ENCODE results near the gene MUSTN1. TPM values are rescaled to one million over a fixed set of nuclear protein-coding genes. Genes with fewer than 3 reads are reported as not detected.

The MUSTN1 gene
- total RNA-seq, 4 donors from 2014 or later: 5.5 to 13.1 (median 7.9) TPM

DNA sequence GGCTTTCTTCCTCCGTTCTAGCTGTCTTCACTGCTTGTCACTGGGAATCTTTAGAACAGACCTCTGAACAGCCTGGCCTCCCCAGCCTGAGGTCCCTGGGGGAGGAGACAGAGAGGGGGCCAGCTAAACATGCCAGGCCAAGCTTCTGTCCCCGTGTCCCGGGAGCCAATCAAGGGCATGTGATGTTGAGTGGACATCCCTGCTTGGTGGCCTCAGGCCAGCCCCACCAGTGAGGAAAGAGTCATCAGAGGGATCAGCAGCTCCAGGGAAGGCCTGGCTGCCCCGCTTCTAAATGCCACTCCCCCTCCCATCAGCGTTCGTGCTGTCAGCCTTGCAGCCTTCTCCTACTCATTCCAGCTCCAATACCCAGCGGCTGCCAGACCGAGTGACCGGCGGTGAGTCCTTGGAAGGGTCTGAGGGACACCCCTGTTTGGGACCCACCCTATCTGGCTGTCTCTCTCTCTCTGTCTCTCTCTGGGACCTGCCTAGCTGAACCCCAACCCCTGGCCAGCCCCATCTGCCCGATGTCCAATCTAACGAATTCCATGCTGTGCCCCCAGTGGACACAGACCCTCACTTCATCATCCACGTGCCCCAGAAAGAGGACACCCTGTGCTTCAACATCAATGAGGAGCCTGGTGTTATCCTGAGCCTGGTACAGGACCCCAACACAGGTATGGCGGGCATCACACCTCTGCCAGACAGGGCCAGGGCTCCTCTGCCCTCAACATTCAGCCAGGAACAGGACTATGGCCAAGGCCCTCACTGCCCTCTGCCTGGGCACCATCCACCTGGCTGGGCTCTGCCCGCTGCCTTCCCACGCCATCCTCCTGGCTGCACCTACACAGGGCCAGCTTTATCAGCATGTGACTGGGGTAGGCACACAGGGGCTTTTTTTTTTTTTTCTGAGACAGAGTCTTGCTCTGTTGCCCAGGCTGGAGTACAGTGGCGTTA, 46.9 kb downstream of the MUSTN1 start:
- H3K4me3 ChIP-seq (ENCODE audit: low read depth, poor library complexity, severe bottlenecking): no peak overlapping the region
- 67 to 68% methylated on average over 15 to 17 of the region's 17 CpGs for WGBS, 2 donors
- peak; percentile 53 to 89 for DNase-seq (ENCODE audit: low spot score in 2 of 2)
- intact Hi-C loops (cut with DNase I; ENCODE audit: low total_unique reads): no loop called here
- TF ChIP-seq POLR2A (IDR thresholded peaks at IDR 0.05): no peak
- TF ChIP-seq, protein P1, sequence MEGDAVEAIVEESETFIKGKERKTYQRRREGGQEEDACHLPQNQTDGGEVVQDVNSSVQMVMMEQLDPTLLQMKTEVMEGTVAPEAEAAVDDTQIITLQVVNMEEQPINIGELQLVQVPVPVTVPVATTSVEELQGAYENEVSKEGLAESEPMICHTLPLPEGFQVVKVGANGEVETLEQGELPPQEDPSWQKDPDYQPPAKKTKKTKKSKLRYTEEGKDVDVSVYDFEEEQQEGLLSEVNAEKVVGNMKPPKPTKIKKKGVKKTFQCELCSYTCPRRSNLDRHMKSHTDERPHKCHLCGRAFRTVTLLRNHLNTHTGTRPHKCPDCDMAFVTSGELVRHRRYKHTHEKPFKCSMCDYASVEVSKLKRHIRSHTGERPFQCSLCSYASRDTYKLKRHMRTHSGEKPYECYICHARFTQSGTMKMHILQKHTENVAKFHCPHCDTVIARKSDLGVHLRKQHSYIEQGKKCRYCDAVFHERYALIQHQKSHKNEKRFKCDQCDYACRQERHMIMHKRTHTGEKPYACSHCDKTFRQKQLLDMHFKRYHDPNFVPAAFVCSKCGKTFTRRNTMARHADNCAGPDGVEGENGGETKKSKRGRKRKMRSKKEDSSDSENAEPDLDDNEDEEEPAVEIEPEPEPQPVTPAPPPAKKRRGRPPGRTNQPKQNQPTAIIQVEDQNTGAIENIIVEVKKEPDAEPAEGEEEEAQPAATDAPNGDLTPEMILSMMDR (IDR thresholded peaks at IDR 0.05): no peak

DNA sequence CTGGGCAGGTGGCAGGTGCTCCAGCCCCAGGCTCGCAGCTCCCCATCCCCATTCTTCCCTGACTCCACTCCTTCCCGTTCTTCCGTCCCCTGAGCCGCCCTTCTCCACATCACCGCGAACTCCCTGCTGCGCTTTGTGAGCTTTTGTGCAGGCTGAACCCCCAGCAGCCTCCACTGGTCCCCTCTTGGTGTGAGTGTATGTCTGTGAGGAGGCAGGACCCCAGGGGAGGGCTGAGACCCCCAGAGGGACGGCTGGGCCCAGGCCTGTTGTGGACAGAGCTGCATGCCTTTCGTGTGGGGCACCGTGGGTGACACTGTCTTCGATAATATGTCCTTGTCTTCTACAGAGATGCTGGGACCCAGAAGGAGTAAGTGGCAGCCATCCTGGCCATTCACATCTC, 47.6 kb downstream of the MUSTN1 start:
- no peak for DNase-seq (ENCODE audit: low spot score in 2 of 2)
- intact Hi-C loops (cut with DNase I; ENCODE audit: low total_unique reads): no loop called here
- WGBS, 2 donors: 81 to 83% methylated on average over 11 of the region's 11 CpGs
- H3K4me3 ChIP-seq (ENCODE audit: low read depth, poor library complexity, severe bottlenecking): no peak overlapping the region
- TF ChIP-seq, protein P1 (IDR thresholded peaks at IDR 0.05): no peak
- TF ChIP-seq POLR2A (IDR thresholded peaks at IDR 0.05): no peak

DNA sequence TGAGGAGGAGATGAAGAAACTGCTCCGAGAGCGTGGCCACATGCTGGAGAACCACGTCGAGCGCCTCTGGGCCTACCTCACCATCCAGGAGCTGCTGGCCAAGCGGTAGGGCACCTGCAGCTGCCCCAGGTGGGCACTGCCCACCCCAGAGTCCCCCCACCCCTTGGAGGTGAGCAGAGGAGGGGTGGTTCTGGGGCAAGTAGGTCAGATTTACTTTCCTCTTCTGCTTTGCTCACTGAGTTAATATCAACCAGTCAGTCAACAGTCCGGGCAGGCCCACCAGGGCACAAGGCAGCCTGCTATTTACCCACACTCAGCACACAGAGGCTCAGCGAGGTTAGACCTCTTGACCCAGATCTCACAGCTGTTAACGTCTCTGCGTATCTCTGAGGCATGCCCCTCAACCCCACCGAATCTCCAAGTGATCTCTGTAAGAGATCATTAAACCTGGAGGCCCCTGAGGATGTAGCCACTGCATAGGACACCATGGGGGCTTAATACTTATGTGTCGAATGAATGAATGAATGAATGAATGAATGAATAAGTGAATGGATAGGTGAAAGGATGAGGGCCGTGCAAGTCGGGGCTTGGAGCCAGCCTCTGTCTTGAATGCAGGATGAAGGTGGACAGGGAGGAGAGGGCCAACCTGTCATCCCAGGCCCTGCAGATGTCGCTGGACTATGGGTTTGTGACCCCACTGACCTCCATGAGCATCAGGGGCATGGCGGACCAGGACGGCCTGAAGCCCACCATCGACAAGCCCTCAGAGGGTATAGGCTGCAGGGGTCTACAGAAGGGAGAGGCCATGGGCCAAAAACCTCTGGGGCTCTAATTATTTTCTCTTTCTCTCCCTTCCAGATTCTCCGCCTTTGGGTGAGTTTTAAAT, 48.2 kb downstream of the MUSTN1 start:
- WGBS, 2 donors: 85 to 86% methylated on average over 19 of the region's 19 CpGs
- intact Hi-C loops (cut with DNase I; ENCODE audit: low total_unique reads): no loop called here
- TF ChIP-seq, protein P1 (IDR thresholded peaks at IDR 0.05): no peak
- no peak for TF ChIP-seq POLR2A (IDR thresholded peaks at IDR 0.05)
- no peak for DNase-seq (ENCODE audit: low spot score in 2 of 2)
- no peak overlapping the region for H3K4me3 ChIP-seq (ENCODE audit: low read depth, poor library complexity, severe bottlenecking)

DNA sequence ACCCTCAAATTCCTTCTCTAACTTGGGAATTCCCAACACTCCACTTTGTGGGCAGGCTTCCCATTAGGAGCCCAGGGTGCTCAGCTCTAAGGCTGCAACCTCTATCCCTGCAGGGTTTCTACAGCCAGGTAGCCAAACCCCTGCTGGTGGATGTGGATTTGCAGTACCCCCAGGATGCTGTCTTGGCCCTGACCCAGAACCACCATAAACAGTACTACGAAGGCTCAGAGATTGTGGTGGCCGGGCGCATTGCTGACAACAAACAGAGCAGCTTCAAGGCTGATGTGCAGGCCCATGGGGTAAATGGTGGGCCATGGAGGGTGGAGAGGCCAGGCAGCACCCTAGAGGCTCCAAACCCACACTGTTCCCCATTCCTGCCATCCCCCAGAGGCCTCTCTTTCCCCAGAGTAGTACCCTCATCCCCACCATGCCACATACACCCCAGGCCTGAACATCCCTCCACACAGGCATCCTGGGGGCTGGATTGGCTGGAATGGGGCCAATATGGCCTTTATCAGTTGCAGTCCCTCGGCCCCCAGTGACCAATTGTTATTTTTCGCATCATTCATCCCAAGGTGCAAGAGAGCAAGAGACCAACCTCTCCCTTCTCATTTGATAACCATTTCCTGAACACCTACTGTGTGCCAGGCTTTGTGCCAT, 49.8 kb downstream of the MUSTN1 start:
- DNase-seq (ENCODE audit: low spot score in 2 of 2): peak in 1 of 2 donors; percentile 64
- WGBS, 2 donors: 92 to 100% methylated on average over 2 to 5 of the region's 5 CpGs
- TF ChIP-seq, protein P1 (IDR thresholded peaks at IDR 0.05): no peak
- TF ChIP-seq POLR2A (IDR thresholded peaks at IDR 0.05): no peak
- intact Hi-C loops (cut with DNase I; ENCODE audit: low total_unique reads): no loop called here
- no peak overlapping the region for H3K4me3 ChIP-seq (ENCODE audit: low read depth, poor library complexity, severe bottlenecking)

DNA sequence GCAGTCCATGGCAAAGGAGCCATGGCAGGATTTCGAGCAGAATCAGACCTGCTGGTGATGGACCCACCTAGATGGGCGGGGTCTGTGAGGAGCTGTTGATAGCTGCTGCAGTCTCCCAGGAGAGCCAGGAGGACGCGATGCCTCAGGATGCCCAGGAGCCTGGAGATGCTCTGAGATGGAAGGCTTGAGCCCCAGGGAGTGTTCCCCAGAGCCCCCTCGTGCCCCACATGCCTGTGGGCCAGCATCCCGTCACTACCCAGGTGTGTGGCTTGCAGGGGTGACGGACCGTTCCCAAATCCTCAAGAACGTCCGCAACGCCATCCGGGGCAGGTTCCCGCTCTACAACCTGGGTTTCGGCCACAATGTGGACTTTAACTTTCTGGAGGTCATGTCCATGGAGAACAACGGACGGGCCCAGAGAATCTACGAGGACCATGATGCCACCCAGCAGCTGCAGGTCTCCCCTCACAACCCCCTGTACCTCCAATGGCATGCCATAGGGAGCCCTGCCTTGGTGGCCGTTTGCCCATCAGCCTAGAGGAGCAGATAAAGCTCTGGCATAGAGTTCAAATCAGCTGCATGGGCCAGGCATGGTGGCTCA, 50.7 kb downstream of the MUSTN1 start:
- 82 to 88% methylated on average over 16 to 17 of the region's 18 CpGs for WGBS, 2 donors
- no peak for TF ChIP-seq POLR2A (IDR thresholded peaks at IDR 0.05)
- TF ChIP-seq, protein P1 (IDR thresholded peaks at IDR 0.05): no peak
- DNase-seq (ENCODE audit: low spot score in 2 of 2): peak in 1 of 2 donors; percentile 75
- intact Hi-C loops (cut with DNase I; ENCODE audit: low total_unique reads): no loop called here
- no peak overlapping the region for H3K4me3 ChIP-seq (ENCODE audit: low read depth, poor library complexity, severe bottlenecking)

All from lower leg skin (tissue), 4 donors.